Activated naive CD4-positive, alpha-beta T cell treated with anti-CD3 and anti-CD28 coated beads for 36 hours (primary cell): ENCODE data around the gene PLA2G4E. TPM values are rescaled to one million over a fixed set of nuclear protein-coding genes. Genes with fewer than 3 reads are reported as not detected.

Experiments
- CTCF ChIA-PET: fragments of 350-600 bp; sonication (Branson Sonifier 250); formaldehyde crosslinking; loops from one replicate; lab custom pipeline; 2021; ENCODE audit warnings: antibody characterized with exemption; lab: Charles Lee
- DNase-seq: peaks from one replicate; pipeline ENCODE4 v3.0.0-alpha.2; 2020
- H3K27ac Mint-ChIP-seq: one replicate; pipeline ENCODE4 v1.8.0; 2021; ENCODE audit warnings: mild to moderate bottlenecking, mixed read lengths
- H3K27me3 Mint-ChIP-seq: one replicate; pipeline ENCODE4 v1.8.0; 2021; ENCODE audit warnings: low read depth, mixed read lengths
- H3K36me3 Mint-ChIP-seq: one replicate; pipeline ENCODE4 v1.8.0; 2021; ENCODE audit warnings: low read depth, mixed read lengths
- H3K4me1 Mint-ChIP-seq: one replicate; pipeline ENCODE4 v1.8.0; 2021; ENCODE audit warnings: low read depth, mixed read lengths
- H3K4me3 Mint-ChIP-seq: one replicate; pipeline ENCODE4 v1.8.0; 2021; ENCODE audit warnings: mild to moderate bottlenecking, moderate library complexity, mixed read lengths
- H3K9me3 Mint-ChIP-seq: one replicate; pipeline ENCODE4 v1.8.0; 2021; ENCODE audit warnings: mixed read lengths
- intact Hi-C: fragments of 100-400 bp; cut with micrococcal nuclease; formaldehyde crosslinking; loops from one replicate; pipeline ENCODE4 v1.15.1; 2023
- total RNA-seq, 2 experiments: library from RNA; stranded (reverse); gene quantifications; one replicate each; pipeline ENCODE4 v1.2.3, GENCODE V29; 2021

Gene PLA2G4E
- total RNA-seq, 2 experiments from 2014 or later: not detected

DNA sequence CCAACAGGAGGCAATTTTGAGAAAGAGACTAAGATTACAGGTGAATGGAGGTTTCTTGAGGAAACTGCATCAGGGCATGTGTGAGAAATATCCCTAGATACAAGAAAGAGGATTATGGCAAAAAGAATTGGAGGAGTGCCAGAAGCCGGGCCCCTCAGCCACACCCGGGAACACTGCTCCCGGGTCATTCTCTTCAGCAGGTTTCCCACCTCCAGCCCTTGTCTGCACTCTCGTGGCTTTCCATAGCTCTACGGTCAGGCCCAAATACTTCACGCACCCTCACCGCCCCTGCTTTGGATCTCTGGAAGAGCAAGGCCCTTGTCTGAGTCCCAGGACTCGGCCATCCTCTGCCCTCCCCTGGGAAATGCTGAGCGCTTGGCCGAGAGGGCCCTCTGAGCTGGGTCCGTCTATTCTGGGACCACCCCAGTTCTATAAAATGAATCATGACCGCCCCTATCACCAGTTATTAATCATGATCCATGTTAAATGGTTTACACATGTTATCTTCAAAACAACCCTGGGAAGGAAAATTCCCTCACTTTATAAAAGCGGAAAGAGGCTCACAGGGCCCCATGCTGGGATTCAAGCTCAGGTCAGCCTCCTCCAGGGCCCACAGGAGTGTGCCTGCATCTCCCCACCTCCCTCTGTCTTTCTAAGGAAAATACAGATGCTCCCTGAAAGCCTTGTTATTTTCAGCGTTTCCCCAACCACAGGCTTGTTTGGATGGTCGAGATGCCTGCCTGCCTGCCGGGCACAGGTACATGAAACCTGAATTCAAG, 88.1 kb downstream of the PLA2G4E start:
- no peak for DNase-seq
- H3K27me3 Mint-ChIP-seq: no peaks in the 10 kb centered on the region
- CTCF ChIA-PET: no interaction called here
- intact Hi-C loops: no loop called here
- peaks cover 73% of the 10 kb centered on the region for H3K4me1 Mint-ChIP-seq
- H3K36me3 Mint-ChIP-seq: peaks cover 9% of the 10 kb centered on the region
- H3K9me3 Mint-ChIP-seq: peaks cover 3% of the 10 kb centered on the region
- H3K4me3 Mint-ChIP-seq: no peak overlapping the region
- H3K27ac Mint-ChIP-seq: peak overlapping the region; percentile 57

DNA sequence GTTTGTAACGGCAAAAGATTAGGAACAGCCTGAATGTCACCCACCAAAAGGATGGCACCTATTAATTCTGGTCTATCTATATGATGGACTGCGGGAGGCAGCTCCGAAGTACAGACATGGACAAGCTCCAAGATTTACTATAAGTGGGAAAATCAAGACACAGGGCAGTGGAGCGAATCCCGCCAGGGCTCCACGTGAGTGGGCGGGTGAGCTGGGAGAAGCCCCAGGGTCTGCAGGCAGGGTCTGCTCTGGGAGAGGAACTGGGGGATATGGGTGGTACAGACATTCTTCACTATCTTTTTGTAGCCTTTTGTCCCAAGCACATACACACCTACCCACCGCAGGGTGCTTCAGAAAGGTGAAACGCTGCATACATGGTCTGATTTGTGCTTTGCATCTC, 88.7 kb downstream of the PLA2G4E start:
- no peak overlapping the region for H3K27ac Mint-ChIP-seq
- peaks cover 9% of the 10 kb centered on the region for H3K36me3 Mint-ChIP-seq
- intact Hi-C loops: no loop called here
- H3K4me3 Mint-ChIP-seq: no peak overlapping the region
- peaks cover 71% of the 10 kb centered on the region for H3K4me1 Mint-ChIP-seq
- H3K27me3 Mint-ChIP-seq: no peaks in the 10 kb centered on the region
- CTCF ChIA-PET: no interaction called here
- no peak for DNase-seq
- H3K9me3 Mint-ChIP-seq: peaks cover 3% of the 10 kb centered on the region

Other genes with a start within 250 kb of the PLA2G4E start
- gene MAPKBP1, start 246.6 kb downstream of the PLA2G4E start, total RNA-seq: 10 to 100 TPM; 13.8 to 13.9 TPM
- gene JMJD7, start 192.9 kb downstream of the PLA2G4E start, total RNA-seq: 10 to 100 TPM; 18.7 to 19.8 TPM
- gene PLA2G4B, start 182.2 kb downstream of the PLA2G4E start, total RNA-seq: 1 to 10 TPM; 9.0 to 9.7 TPM
- under 1 TPM; 0.17 to 0.32 TPM for gene SPTBN5, start 127.0 kb downstream of the PLA2G4E start, total RNA-seq
- 10 to 100 TPM; 30.1 to 31.8 TPM for gene EHD4, start 48.5 kb downstream of the PLA2G4E start, total RNA-seq
- not detected for gene PLA2G4D, start 73.5 kb upstream of the PLA2G4E start, total RNA-seq
- not detected for gene PLA2G4F, start 135.6 kb upstream of the PLA2G4E start, total RNA-seq
- gene VPS39, start 187.3 kb upstream of the PLA2G4E start, total RNA-seq: 10 to 100 TPM; 58.9 to 60.7 TPM